K562 (cell line): ENCODE measurements around the gene TBX1.

Source experiments
- ARID3A ChIP-seq: IDR thresholded peaks from 2 replicates; pipeline ENCODE4 v1.6.1; 2012; ENCODE audit warnings: low read depth, low read length, improper control_type of control experiment, borderline replicate concordance
- CBX2 ChIP-seq: fragments of 200-600 bp; sonication (generic); IDR thresholded peaks from one replicate; pipeline ENCODE4 v1.6.1; 2012; ENCODE audit warnings: mild to moderate bottlenecking, low read length, inconsistent platforms; ENCODE audit not compliant: insufficient read depth, poor library complexity, severe bottlenecking
- CTCF ChIP-seq, 3 experiments: IDR thresholded peaks in 2 of 3; conservative IDR thresholded peaks in 1 of 3; 2 replicates each; pipeline ENCODE4 v1.5.1; 2011 to 2012; ENCODE audit warnings: low read length in 3 of 3, mild to moderate bottlenecking in 3 of 3, control low read depth in 2 of 3, improper control_type of control experiment in 1 of 3, inconsistent platforms in 1 of 3, low read depth in 1 of 3, mixed read lengths in 1 of 3, moderate library complexity in 1 of 3; ENCODE audit not compliant: insufficient read depth in 2 of 3
- HDAC2 ChIP-seq: fragments of 450-650 bp; IDR thresholded peaks from 2 replicates; pipeline ENCODE4 v1.6.1; 2016; ENCODE audit warnings: mild to moderate bottlenecking
- MTA1 ChIP-seq: fragments of 450-650 bp; IDR thresholded peaks from 2 replicates; pipeline ENCODE4 v1.6.1; 2017; ENCODE audit warnings: borderline replicate concordance
- SMARCA4 ChIP-seq: fragments of 450-650 bp; IDR thresholded peaks from 2 replicates; pipeline ENCODE4 v1.6.1; 2016
- SMARCC2 ChIP-seq: fragments of 450-650 bp; IDR thresholded peaks from 2 replicates; pipeline ENCODE4 v1.6.1; 2017; ENCODE audit warnings: antibody characterized with exemption, moderate library complexity, mild to moderate bottlenecking, low read depth
- SP2 ChIP-seq: IDR thresholded peaks from 2 replicates; pipeline ENCODE4 v1.6.1; 2011; ENCODE audit warnings: mild to moderate bottlenecking, low read depth, low read length, moderate library complexity; ENCODE audit not compliant: poor library complexity, severe bottlenecking; ENCODE audit errors: extremely low read depth
- STAT6 ChIP-seq: sonication (generic); formaldehyde crosslinking; IDR thresholded peaks from 2 replicates; pipeline ENCODE4 v1.8.1; 2023; ENCODE audit warnings: mild to moderate bottlenecking, missing genetic modification reagents
- ZBTB33 ChIP-seq: sonication (generic); formaldehyde crosslinking; IDR thresholded peaks from 2 replicates; pipeline ENCODE4 v1.8.1; 2023; ENCODE audit warnings: mild to moderate bottlenecking, missing genetic modification reagents

- TF ChIP-seq ARID3A (no peak), MTA1 (no peak), CTCF (IDR thresholded peaks at IDR 0.05 in 2 of 3, conservative IDR thresholded peaks at IDR 0.05 in 1 of 3; ENCODE audit: insufficient read depth in 2 of 3, low read depth in 1 of 3, low read length in 3 of 3) (no peak), SP2 (no peak), HDAC2 (no peak), STAT6 (CRISPR knock-in tag) (no peak), SMARCA4 (no peak), CBX2 (no peak), ZBTB33 (no peak), SMARCC2 (no peak)
Measured at GRCh38 chr22:19733755-19734154, 26.8 kb upstream of the TBX1 start.
